Endothelial cell of umbilical vein (primary cell): Measurements from ENCODE around the gene ATG7. TPM values are rescaled to one million over a fixed set of nuclear protein-coding genes. Genes with fewer than 3 reads are reported as not detected.

Experiments used
- BruUV-seq: library from RNA; stranded (reverse); fragments of 400-500 nt; replicated peaks from 2 replicates; lab custom pipeline; 2021; lab: Mats Ljungman, UMichigan
- CTCF ChIA-PET: fragments of 300-600, 350-600 bp; sonication (Branson Sonifier 250); formaldehyde crosslinking; loops from one replicate; lab custom pipeline; 2021; ENCODE audit warnings: antibody characterized with exemption, inconsistent platforms; lab: Charles Lee
- POLR2A ChIA-PET: fragments of 300-600, 350-600 bp; sonication (Branson Sonifier 250); formaldehyde crosslinking; loops from one replicate; lab custom pipeline; 2021; ENCODE audit warnings: antibody characterized with exemption, inconsistent platforms; lab: Charles Lee
- DNase-seq: peaks from one replicate; pipeline ENCODE4 v3.0.0-alpha.2; 2011; ENCODE audit warnings: low read depth, low spot score
- FAIRE-seq: peaks from 2 replicates; lab custom pipeline; 2011; peaks lifted over from hg19 to GRCh38; lab: Jason Lieb, UNC
- H2AFZ ChIP-seq: 2 replicates; pipeline ENCODE4 v1.6.0; 2012; ENCODE audit warnings: low read depth, low read length, control low read depth, inconsistent platforms
- H3K27ac ChIP-seq: 2 replicates; pipeline ENCODE4 v1.5.1; 2011; ENCODE audit warnings: low read depth, mild to moderate bottlenecking, control low read depth, low read length, moderate library complexity; ENCODE audit not compliant: insufficient read depth
- H3K27me3 ChIP-seq, 2 experiments: 2 replicates each; pipeline versions ENCODE4 v1.6.0 to v1.6.1; 2011; ENCODE audit warnings: low read length in 2 of 2, mixed read lengths in 1 of 2; ENCODE audit not compliant: control insufficient read depth in 2 of 2, insufficient read depth in 2 of 2
- H3K36me3 ChIP-seq, 2 experiments: 2 replicates in 1 of 2; 3 replicates in 1 of 2; pipeline ENCODE4 v1.5.1; 2011; ENCODE audit warnings: low read length in 2 of 2, mild to moderate bottlenecking in 1 of 2, moderate library complexity in 1 of 2; ENCODE audit not compliant: control insufficient read depth in 2 of 2, insufficient read depth in 2 of 2; ENCODE audit errors: extremely low read depth in 1 of 2
- H3K4me1 ChIP-seq: 3 replicates; pipeline ENCODE4 v1.5.1; 2011; ENCODE audit warnings: mild to moderate bottlenecking, low read length; ENCODE audit not compliant: control insufficient read depth, insufficient read depth; ENCODE audit errors: extremely low read depth
- H3K4me2 ChIP-seq: 2 replicates; pipeline ENCODE4 v1.6.1; 2011; ENCODE audit warnings: low read length, control low read depth, mixed read lengths; ENCODE audit not compliant: insufficient read depth
- H3K4me3 ChIP-seq, 3 experiments: fragments of 200-600 bp in 1 of 3; sonication (generic), shearing (Covaris generic) in 1 of 3; replicated peaks in 1 of 3; 2 replicates each; pipeline ENCODE4 v1.5.1; 2011 to 2016; ENCODE audit warnings: control low read depth in 3 of 3, low read length in 3 of 3, mild to moderate bottlenecking in 2 of 3, inconsistent platforms in 1 of 3, low read depth in 1 of 3, moderate library complexity in 1 of 3; ENCODE audit not compliant: insufficient read depth in 1 of 3
- H3K79me2 ChIP-seq: 2 replicates; pipeline ENCODE4 v1.6.0; 2012; ENCODE audit warnings: low read length, inconsistent platforms; ENCODE audit not compliant: control insufficient read depth, insufficient read depth
- H3K9ac ChIP-seq: replicated peaks from 2 replicates; pipeline ENCODE3; 2011; ENCODE audit warnings: low read length, control low read depth; ENCODE audit not compliant: insufficient read depth; ENCODE audit errors: extremely low read depth
- H3K9me1 ChIP-seq: replicated peaks from 3 replicates; pipeline ENCODE4 v1.6.0; 2011; ENCODE audit warnings: mild to moderate bottlenecking, low read length; ENCODE audit not compliant: control insufficient read depth, insufficient read depth; ENCODE audit errors: extremely low read depth
- H3K9me3 ChIP-seq: replicated peaks from 2 replicates; pipeline ENCODE4 v1.5.1; 2012; ENCODE audit warnings: low read length, inconsistent platforms; ENCODE audit not compliant: control insufficient read depth, insufficient read depth
- H4K20me1 ChIP-seq: replicated peaks from 2 replicates; pipeline ENCODE3; 2011; ENCODE audit warnings: mild to moderate bottlenecking, low read length; ENCODE audit not compliant: control insufficient read depth, insufficient read depth; ENCODE audit errors: extremely low read depth
- CTCF ChIP-seq, 2 donors: IDR thresholded peaks; 1 replicate in 1 of 2; 2 replicates in 1 of 2; pipeline ENCODE4 v1.5.1; 2011; ENCODE audit warnings: low read length in 2 of 2, mild to moderate bottlenecking in 2 of 2, moderate library complexity in 2 of 2, control low read depth in 1 of 2, inconsistent platforms in 1 of 2, low read depth in 1 of 2; ENCODE audit not compliant: insufficient read depth in 1 of 2; ENCODE audit errors: extremely low read depth in 1 of 2
- EZH2 ChIP-seq: IDR thresholded peaks from 2 replicates; pipeline ENCODE4 v1.6.1; 2012; ENCODE audit warnings: borderline replicate concordance, low read depth, mild to moderate bottlenecking, moderate library complexity, low read length, inconsistent platforms; ENCODE audit not compliant: severe bottlenecking
- FOS ChIP-seq: IDR thresholded peaks from 2 replicates; pipeline ENCODE4 v1.6.1; 2011; ENCODE audit warnings: mild to moderate bottlenecking, low read length, moderate library complexity, borderline replicate concordance; ENCODE audit not compliant: insufficient read depth
- GATA2 ChIP-seq: IDR thresholded peaks from 2 replicates; pipeline ENCODE4 v1.7.0; 2011; ENCODE audit warnings: low read depth, mild to moderate bottlenecking, moderate library complexity, mixed read lengths, low read length; ENCODE audit not compliant: insufficient read length, insufficient read depth
- JUN ChIP-seq: IDR thresholded peaks from 2 replicates; pipeline ENCODE4 v1.6.1; 2011; ENCODE audit warnings: borderline replicate concordance, low read depth; ENCODE audit not compliant: insufficient read length, insufficient read depth
- MAX ChIP-seq: IDR thresholded peaks from 2 replicates; pipeline ENCODE4 v1.6.1; 2011; ENCODE audit not compliant: insufficient read depth, insufficient read length
- MYC ChIP-seq: IDR thresholded peaks from one replicate; pipeline ENCODE4 v1.6.1; 2011; ENCODE audit warnings: mild to moderate bottlenecking, low read depth, low read length
- POLR2A ChIP-seq: IDR thresholded peaks from 2 replicates; pipeline ENCODE4 v1.6.1; 2012; ENCODE audit warnings: low read depth, mild to moderate bottlenecking, control low read depth, low read length
- POLR2AphosphoS5 ChIP-seq: IDR thresholded peaks from 2 replicates; pipeline ENCODE4 v1.6.1; 2012; ENCODE audit warnings: low read depth, mild to moderate bottlenecking, control low read depth, low read length, moderate library complexity; ENCODE audit not compliant: insufficient read depth
- dilution Hi-C: fragments of 300-500 bp; cut with MboI; formaldehyde crosslinking; loops from one replicate; pipeline ENCODE4 v1.15.0; 2019; ENCODE audit warnings: low sequenced_read_pairs; ENCODE audit not compliant: extremely low pct_ligation_motif_present
- intact Hi-C: fragments of 100-400 bp; cut with micrococcal nuclease; formaldehyde crosslinking; loops from one replicate; pipeline ENCODE4 v1.10.0; 2022
- polyA plus RNA-seq, 4 experiments: library from polyadenylated mRNA; depleted of rRNA in 3 of 4; stranded (reverse) in 3 of 4; unstranded in 1 of 4; fragments of >200 nt; gene quantifications; 2 replicates each; pipeline versions ENCODE4 v1.2.1 to v1.2.3, GENCODE V29; 2011 to 2012; ENCODE audit warnings: missing spikeins in 1 of 4
- total RNA-seq: library from RNA; stranded (reverse); gene quantifications from 2 replicates; pipeline ENCODE4 v1.2.3, GENCODE V29; 2021

ATG7 gene
- total and polyA plus RNA-seq, 2 donors (not counting 3 experiments of a cell fraction or from before 2014, with no cell fraction given), result 30.8 to 48.3 TPM

- no peak overlapping the region for H3K9ac ChIP-seq
- H3K27me3 ChIP-seq, result no peaks in the 10 kb centered on the region
- no peak for DNase-seq
- FAIRE-seq, result peak; percentile 38
- H3K9me3 ChIP-seq, result no peaks in the 10 kb centered on the region
- no TSS peak for BruUV-seq
- H3K36me3 ChIP-seq, result no peaks in the 10 kb centered on the region
- no peaks in the 10 kb centered on the region for H4K20me1 ChIP-seq
- peaks cover 3% of the 10 kb centered on the region for H3K9me1 ChIP-seq
- no peak overlapping the region for H3K4me3 ChIP-seq
- H3K4me1 ChIP-seq, result peaks cover 31% of the 10 kb centered on the region
- no peak overlapping the region for H3K27ac ChIP-seq
- dilution Hi-C loops, result no loop called here
- no peak for TF ChIP-seq CTCF (IDR thresholded peaks at IDR 0.05; ENCODE audit: extremely low read depth in 1 of 2, insufficient read depth in 1 of 2, low read depth in 1 of 2, low read length in 2 of 2)
- TF ChIP-seq POLR2A, result no peak
- no peak for TF ChIP-seq MYC
- no peak for TF ChIP-seq FOS
- no peak for TF ChIP-seq GATA2
- TF ChIP-seq JUN, result no peak
- TF ChIP-seq MAX, result no peak
- no peak for TF ChIP-seq POLR2AphosphoS5
- TF ChIP-seq EZH2, result no peak
- H3K79me2 ChIP-seq, result no peaks in the 10 kb centered on the region
- no peak overlapping the region for H2AFZ ChIP-seq
- POLR2A ChIA-PET, result no interaction called here
- intact Hi-C loops, result no loop called here
- CTCF ChIA-PET, result interaction anchor here (2.3 to 2.8 kb wide), 2 partner anchors 11 to 128 kb away, joined by 7 to 14 read pairs; no protein-coding TSS in a partner anchor
- no peak overlapping the region for H3K4me2 ChIP-seq
Measured at GRCh38 chr3:11507719-11508118, 235.5 kb downstream of the ATG7 start.
